Upper lobe of left lung (tissue), 6 donors: Measurements from ENCODE around the gene NOL3. TPM values are rescaled to one million over a fixed set of nuclear protein-coding genes. Genes with fewer than 3 reads are reported as not detected.
A peak's percentile ranks its signal among the peaks of the same experiment; 100 is the strongest.

Source experiments
- ATAC-seq, 2 donors: fragments of 200-7000 bp; cut with Tn5 transposase; one replicate each; pipeline ENCODE4 v1.9.1; 2022; ENCODE audit warnings: mild to moderate bottlenecking in 2 of 2, moderate library complexity in 2 of 2; ENCODE audit not compliant: low FRiP score in 2 of 2
- DNase-seq, 2 donors: peaks; one replicate each; pipeline ENCODE4 v3.0.0-alpha.2; 2019 to 2020
- H3K27ac ChIP-seq, 4 donors: fragments of 200-600 bp; sonication (generic); one replicate each; pipeline ENCODE4 v1.5.1; 2016 to 2019
- H3K27me3 ChIP-seq, 4 donors: fragments of 200-600 bp; sonication (generic); one replicate each; pipeline ENCODE4 v1.5.1; 2017 to 2019
- H3K36me3 ChIP-seq, 4 donors: fragments of 200-600 bp; sonication (generic); one replicate each; pipeline ENCODE4 v1.5.1; 2016 to 2019
- H3K4me1 ChIP-seq, 4 donors: fragments of 200-600 bp; sonication (generic); one replicate each; pipeline ENCODE4 v1.5.1; 2018 to 2019
- H3K4me3 ChIP-seq, 4 donors: fragments of 200-600 bp; sonication (generic); one replicate each; pipeline ENCODE4 v1.5.1; 2017 to 2019; ENCODE audit warnings: mild to moderate bottlenecking in 2 of 4, moderate library complexity in 1 of 4
- H3K9me3 ChIP-seq, 4 donors: fragments of 200-600 bp; sonication (generic); one replicate each; pipeline ENCODE4 v1.5.1; 2018 to 2019
- EP300 ChIP-seq, 4 donors: sonication (generic); formaldehyde crosslinking; IDR thresholded peaks; one replicate each; pipeline ENCODE4 v1.5.1; 2017; ENCODE audit warnings: antibody characterized with exemption in 4 of 4, control low read depth in 2 of 4
- POLR2A ChIP-seq, 4 donors: fragments of 450-650 bp; IDR thresholded peaks; one replicate each; pipeline ENCODE4 v1.5.1; 2016 to 2017; ENCODE audit warnings: antibody characterized with exemption in 4 of 4, mild to moderate bottlenecking in 2 of 4
- POLR2AphosphoS5 ChIP-seq, 2 donors: sonication (generic); formaldehyde crosslinking; IDR thresholded peaks; one replicate each; pipeline ENCODE4 v1.5.1; 2017; ENCODE audit warnings: antibody characterized with exemption in 2 of 2
- WGBS, 2 donors: methylation state at CpG; one replicate each; pipeline ENCODE4 v1.1.5; 2017 to 2018; 5-methylcytosine and 5-hydroxymethylcytosine counted together
- total RNA-seq, 6 donors: library from RNA; depleted of rRNA in 4 of 6; stranded (reverse); fragments of >200 nt in 4 of 6; gene quantifications; one replicate each; pipeline versions ENCODE4 v1.1.0 to v1.2.1, GENCODE V29; 2016 to 2021
- TF ChIP-seq, protein P1 (sequence below), 6 experiments: fragments of 450-650 bp in 4 of 6; fragments of 200-600 bp in 2 of 6; sonication (generic) in 2 of 6; IDR thresholded peaks; one replicate each; pipeline ENCODE4 v1.5.1; 2016 to 2019; ENCODE audit warnings: antibody characterized with exemption in 6 of 6
- donor health status: DM: no; HTN: no; CAD: no; lungs with moderate emphysema.
- donor health status: DM: no; HTN: yes; CAD: no; lungs with severe emphysema.

The NOL3 gene
- total RNA-seq, 6 donors from 2014 or later = 36.5 to 135 (median 58.0) TPM

DNA sequence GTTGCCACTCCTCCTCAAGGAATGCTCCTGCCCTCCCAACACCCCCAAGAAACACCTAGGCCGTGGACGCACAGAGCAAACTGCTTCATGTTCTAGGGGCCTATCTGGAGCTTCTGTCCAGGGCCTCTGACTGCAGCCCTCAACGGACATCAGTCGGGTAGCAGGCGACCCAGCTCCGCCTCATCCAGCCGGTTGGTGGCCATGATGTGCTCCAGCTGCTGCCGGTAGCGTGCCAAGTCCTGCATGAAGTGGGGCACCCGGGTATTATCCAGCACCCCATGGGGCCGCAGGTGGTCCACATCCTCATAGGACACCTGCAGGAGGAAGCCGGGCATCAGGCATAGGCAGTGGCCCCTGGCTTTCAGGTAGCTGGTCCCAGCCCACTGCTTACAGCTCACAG is 6.3 kb downstream of the NOL3 start:
- H3K27ac ChIP-seq = no peak overlapping the region
- ATAC-seq (no peak), DNase-seq (peak in 1 of 2 donors; percentile 85)
- peaks cover 0 to 6% (median 1%) of the 10 kb centered on the region in 4 donors for H3K36me3 ChIP-seq
- H3K9me3 ChIP-seq = no peaks in the 10 kb centered on the region
- 85 to 90% methylated on average over 5 to 12 of the region's 12 CpGs for WGBS, 2 donors
- H3K27me3 ChIP-seq = no peaks in the 10 kb centered on the region
- TF ChIP-seq POLR2A (IDR thresholded peaks at IDR 0.05) (no peak), POLR2AphosphoS5 (IDR thresholded peaks at IDR 0.05) (no peak), EP300 (IDR thresholded peaks at IDR 0.05) (no peak)
- TF ChIP-seq, protein P1, sequence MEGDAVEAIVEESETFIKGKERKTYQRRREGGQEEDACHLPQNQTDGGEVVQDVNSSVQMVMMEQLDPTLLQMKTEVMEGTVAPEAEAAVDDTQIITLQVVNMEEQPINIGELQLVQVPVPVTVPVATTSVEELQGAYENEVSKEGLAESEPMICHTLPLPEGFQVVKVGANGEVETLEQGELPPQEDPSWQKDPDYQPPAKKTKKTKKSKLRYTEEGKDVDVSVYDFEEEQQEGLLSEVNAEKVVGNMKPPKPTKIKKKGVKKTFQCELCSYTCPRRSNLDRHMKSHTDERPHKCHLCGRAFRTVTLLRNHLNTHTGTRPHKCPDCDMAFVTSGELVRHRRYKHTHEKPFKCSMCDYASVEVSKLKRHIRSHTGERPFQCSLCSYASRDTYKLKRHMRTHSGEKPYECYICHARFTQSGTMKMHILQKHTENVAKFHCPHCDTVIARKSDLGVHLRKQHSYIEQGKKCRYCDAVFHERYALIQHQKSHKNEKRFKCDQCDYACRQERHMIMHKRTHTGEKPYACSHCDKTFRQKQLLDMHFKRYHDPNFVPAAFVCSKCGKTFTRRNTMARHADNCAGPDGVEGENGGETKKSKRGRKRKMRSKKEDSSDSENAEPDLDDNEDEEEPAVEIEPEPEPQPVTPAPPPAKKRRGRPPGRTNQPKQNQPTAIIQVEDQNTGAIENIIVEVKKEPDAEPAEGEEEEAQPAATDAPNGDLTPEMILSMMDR (IDR thresholded peaks at IDR 0.05) = no peak
- H3K4me1 ChIP-seq = peaks cover 39 to 56% (median 54%) of the 10 kb centered on the region in 4 donors
- H3K4me3 ChIP-seq = no peak overlapping the region

DNA sequence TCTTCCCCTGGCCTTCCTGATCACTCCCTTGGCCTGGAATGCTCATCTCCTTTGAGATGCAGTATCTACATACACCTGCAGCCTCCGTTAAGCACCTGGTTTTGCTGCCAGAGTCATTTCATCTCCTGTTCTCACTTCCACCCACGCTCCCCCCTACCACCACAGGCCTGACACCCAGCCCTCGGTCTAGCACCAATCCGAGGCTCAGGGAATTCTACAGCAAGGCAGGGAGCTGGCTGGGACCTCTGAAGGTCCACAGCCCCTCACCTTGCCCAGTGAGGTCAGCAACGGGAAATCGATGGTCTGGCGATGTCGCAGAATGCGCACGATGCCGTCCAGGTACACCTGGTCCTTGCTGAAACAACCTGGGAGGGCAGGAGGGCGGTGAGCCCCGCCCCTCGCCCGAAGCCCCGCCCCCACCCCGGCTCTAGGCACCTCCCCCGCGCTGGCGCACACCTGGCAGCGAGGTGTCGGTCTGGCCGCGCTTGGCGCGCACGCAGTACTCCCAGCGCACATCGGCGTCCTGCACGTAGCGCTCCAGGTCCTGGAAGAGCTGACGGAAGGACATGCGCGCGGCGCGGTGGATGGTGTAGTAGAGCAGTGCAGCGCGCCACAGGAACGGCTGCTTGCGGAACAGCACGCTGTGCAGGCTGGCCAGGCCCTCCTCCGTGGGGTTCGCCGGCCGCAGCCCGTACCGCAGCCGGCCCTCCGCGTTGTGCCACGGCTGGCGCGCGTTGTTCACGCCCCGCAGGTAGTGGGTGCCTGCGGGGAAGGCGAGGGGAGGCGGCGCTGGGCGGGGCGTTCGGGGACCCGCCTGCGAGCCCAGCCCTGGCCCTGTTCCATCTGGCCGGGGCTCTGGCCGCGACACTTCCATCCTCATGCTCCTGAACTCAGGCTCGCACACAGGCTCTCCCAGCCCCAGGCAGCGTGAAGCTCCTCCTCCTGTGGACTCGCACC is 7.7 kb downstream of the NOL3 start:
- peak overlapping the region in 3 of 4 donors; percentile 36 to 68 (median 67) for H3K27ac ChIP-seq
- 10 to 22% methylated on average over 13 to 34 of the region's 73 CpGs for WGBS, 2 donors

DNA sequence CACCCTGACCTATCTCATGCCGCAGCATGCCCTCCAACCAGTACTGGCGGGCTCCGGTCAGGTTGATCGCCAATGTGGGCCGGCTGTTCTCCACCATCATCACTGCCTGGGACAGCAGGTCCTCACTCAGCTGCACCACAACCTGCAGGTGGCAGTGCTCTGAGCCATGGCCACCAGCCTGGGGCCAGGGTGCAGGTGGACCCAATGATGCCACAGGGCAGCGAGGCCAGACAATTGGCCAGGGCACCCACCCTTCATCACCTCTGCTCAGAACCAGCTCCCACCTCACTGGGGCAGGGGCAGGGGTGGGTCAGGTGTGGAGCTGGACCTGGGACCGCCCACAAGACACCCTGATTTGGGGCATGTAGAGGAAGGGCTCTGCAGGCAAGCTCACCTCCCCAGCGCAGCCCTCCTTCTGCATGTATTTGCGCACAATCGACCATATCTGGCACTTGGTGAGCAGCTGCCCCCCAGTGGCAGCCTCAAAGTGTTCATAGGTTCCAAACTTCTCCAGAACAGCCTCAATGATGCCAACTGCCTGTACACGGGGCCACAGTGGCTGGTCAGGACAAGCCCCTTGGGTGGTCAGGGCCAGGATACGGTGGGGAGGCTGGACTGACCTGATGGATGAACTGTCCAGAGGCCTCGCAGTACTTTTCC is 9.2 kb downstream of the NOL3 start:
- peaks cover 0 to 6% (median 1%) of the 10 kb centered on the region in 4 donors for H3K36me3 ChIP-seq
- no peaks in the 10 kb centered on the region for H3K9me3 ChIP-seq
- no peaks in the 10 kb centered on the region for H3K27me3 ChIP-seq
- H3K27ac ChIP-seq = no peak overlapping the region
- WGBS, 2 donors = 90 to 93% methylated on average over 9 to 13 of the region's 13 CpGs
- DNase-seq = no peak
- H3K4me3 ChIP-seq = no peak overlapping the region
- TF ChIP-seq POLR2A (IDR thresholded peaks at IDR 0.05) = no peak
- TF ChIP-seq, protein P1 (IDR thresholded peaks at IDR 0.05) = no peak
- no peak for TF ChIP-seq POLR2AphosphoS5 (IDR thresholded peaks at IDR 0.05)
- TF ChIP-seq EP300 (IDR thresholded peaks at IDR 0.05) = no peak
- no peak for ATAC-seq
- peaks cover 38 to 45% (median 43%) of the 10 kb centered on the region in 4 donors for H3K4me1 ChIP-seq

More for the DNA sequence above, 7.7 kb downstream of the NOL3 start:
- Histone ChIP-seq H3K4me3 (peak overlapping the region in 3 of 4 donors; percentile 35 to 55 (median 52)), H3K9me3 (no peaks in the 10 kb centered on the region), H3K36me3 (peaks cover 0 to 6% (median 1%) of the 10 kb centered on the region in 4 donors), H3K27me3 (no peaks in the 10 kb centered on the region), H3K4me1 (peaks cover 45 to 51% (median 50%) of the 10 kb centered on the region in 4 donors)
- TF ChIP-seq EP300 (IDR thresholded peaks at IDR 0.05) = no peak
- TF ChIP-seq, protein P1 (IDR thresholded peaks at IDR 0.05) = peak in 5 of 6 experiments; percentile 31 to 67 (median 33)
- TF ChIP-seq POLR2AphosphoS5 (IDR thresholded peaks at IDR 0.05) = peak; percentile 16 to 44
- TF ChIP-seq POLR2A (IDR thresholded peaks at IDR 0.05) = peak in 1 of 4 donors; percentile 66
- DNase-seq = peak; percentile 88 to 94
- ATAC-seq = peak; percentile 61 to 83

DNA sequence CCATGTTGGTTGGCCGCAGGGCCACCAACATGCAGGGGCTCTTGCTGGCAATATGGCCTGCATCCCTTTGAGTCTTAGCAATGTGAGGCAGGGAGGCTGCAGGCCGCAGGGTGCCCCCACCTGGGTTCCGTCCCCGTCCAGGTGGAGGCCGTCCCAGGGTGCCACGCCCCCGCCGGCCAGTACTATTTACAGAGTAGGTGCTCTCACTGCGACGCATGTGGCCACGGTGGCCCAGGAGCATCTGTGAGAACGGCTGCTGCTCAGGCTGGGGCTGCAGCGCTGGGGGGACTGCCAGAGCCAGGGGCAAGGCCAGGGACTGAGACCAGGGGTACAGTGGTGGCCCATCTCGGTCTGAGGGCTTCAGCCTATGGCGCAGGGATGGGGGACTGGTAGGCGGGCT is 9.8 kb downstream of the NOL3 start:
- TF ChIP-seq EP300 (IDR thresholded peaks at IDR 0.05) = no peak
- TF ChIP-seq POLR2A (IDR thresholded peaks at IDR 0.05) = no peak
- TF ChIP-seq POLR2AphosphoS5 (IDR thresholded peaks at IDR 0.05) = no peak
- TF ChIP-seq, protein P1 (IDR thresholded peaks at IDR 0.05) = no peak
- ATAC-seq (no peak), DNase-seq (peak in 1 of 2 donors; percentile 77)
- H3K27ac ChIP-seq = no peak overlapping the region
- peaks cover 0 to 6% (median under 1%) of the 10 kb centered on the region in 4 donors for H3K36me3 ChIP-seq
- 95% methylated on average over 16 of the region's 16 CpGs; no CpG with 5 or more reads in 1 of the 2 donors for WGBS, 2 donors
- H3K9me3 ChIP-seq = no peaks in the 10 kb centered on the region
- no peak overlapping the region for H3K4me3 ChIP-seq
- H3K4me1 ChIP-seq = peaks cover 38 to 45% (median 43%) of the 10 kb centered on the region in 4 donors
- H3K27me3 ChIP-seq = no peaks in the 10 kb centered on the region
